HG03097 (cell line): ENCODE results near the gene FZD2.
"Not testable (repeated sequence)": the region's sequence is repeated elsewhere in the genome, so short reads cannot be mapped to it uniquely, and the experiment has no call there.

ENCODE experiments used
- ATAC-seq: cut with Tn5 transposase; IDR thresholded peaks from one replicate; pipeline ENCODE4 v1.9.1; 2021; ENCODE audit not compliant: unreplicated experiment, low FRiP score

FZD2 gene

DNA sequence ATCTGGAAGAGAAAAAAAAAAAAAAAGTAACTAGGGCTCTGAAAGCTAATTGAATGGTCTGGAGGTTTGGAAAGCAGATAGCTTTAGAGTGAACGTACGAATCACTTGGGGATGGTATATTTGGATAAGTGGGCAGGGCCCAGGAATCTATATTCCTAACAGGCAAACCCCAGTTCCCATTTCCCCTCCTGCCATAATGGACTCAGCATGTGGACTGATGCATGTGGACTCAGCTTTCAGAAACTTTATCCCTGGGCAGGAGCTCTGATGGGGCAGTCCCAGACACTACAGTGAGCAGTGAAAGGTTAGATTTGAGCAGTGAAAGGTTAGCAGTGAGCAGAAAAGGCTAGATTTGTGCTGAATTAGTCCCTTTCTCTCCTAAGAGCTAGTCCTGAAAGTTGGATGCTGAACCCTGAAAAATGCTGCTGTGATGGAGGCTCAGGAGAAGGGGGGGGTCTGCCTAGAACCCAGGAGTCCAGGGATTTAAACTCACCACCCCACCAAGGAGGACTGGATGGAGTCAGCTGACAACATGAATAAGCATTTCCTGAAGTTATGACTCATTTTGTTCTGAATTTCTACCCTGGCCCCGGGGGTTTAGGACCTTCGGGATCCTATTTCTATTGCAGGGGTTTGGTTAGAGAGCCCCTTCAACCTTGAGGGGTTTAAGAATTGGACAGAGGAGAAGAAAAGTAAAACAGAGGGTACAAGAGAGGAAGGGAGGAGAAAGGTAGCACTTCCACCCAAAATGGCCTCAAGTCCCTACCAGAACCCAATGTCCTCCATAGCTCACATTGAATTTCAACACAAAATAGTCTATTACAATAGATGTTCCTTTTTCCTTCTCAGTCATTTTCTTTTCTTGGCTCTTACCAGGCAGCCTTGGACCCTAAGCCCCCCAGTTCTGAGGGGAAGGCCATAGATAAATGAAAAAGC, 10.3 kb upstream of the FZD2 start:
- no peak for ATAC-seq

DNA sequence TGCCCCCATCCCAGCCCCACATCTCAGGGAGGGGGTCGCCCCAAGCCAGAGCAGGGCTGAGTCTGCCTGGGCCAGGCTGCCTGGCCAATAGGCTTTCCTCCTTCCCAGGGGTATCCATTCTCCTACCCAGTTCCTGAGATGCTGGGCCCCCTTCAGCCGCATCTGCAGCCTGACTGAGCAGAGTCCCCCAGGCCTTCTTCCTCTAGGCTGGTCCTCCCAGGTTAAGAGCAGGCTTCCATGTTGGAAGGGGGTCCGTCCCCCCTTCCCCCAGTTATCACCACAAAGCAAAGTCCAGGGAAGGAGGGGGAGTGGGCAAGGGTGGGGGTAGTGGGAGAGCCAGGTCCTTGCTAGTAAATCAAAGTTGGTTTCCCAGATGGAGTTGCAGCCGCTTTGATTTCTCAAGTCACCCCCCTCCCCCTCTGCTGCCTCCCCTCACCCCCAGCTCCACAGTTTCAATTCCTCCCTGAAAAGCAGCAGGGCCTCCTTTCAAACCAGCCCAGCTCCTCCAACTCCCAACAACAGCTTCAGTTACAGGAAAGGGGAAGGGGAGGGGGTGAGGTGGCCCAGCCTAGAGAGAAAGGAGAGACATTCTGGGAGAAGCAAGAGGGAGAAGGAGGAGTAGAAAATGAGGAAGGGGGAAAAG, 9.5 kb upstream of the FZD2 start:
- no peak for ATAC-seq

DNA sequence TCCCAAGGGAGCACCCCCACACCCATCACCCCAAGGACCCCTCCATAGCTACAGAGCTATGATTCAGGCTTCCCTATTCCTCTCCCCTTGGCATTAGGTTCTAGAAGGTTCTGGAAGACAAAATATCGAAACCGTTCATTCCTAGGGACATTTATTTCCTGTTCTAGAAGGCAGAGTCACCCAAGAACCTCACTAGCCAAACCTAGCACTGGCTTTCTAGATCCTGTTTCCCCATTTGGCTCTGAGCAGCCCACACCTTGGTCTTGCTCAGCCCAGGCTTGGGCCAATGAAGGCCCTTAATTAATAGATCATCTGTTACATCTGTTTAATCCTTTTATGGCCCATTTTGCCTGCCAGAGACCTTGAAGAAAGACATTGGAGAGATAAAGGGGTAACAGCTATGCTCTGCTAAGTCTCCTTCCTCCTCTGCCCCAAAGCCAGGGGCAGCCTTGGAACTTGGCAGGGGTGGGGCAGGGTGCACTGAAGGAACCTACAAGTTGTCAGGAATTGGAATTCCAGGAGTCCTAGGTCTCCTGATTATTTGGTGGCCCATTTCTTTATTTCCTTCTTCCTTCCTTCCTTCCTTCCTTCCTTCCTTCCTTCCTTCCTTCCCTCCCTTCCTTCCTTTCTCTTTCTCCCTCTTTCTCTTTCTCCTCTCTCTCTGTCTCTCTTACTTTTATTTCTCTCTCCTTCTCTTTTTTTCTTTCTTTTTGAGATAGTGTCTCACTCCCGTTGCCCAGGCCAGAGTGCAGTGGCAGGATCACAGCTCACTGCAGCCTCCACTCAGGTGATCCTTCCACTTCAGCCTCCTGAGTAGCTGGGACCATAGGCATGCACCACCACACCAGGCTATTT, 8.7 kb upstream of the FZD2 start:
- ATAC-seq, result no peak

DNA sequence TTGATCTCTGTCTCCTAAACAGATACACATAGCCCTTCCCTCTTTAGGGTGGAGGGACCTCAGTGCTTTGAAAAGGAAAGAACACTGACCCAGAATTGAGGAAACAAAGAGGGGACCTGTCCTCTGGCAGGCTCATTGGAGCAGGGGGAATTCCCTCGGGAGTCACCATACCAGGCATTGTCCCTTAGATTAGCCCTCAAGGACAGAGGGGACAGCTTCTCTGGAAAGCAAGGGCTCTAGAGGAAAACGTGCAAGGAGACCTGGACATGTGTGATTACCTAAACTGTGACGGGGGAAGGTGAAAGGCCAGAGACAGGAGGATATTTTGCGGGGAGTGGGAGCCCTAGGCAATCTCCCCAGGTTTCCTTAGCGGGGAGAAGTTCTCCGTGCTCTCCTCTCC, 7.6 kb upstream of the FZD2 start:
- ATAC-seq, result no peak

DNA sequence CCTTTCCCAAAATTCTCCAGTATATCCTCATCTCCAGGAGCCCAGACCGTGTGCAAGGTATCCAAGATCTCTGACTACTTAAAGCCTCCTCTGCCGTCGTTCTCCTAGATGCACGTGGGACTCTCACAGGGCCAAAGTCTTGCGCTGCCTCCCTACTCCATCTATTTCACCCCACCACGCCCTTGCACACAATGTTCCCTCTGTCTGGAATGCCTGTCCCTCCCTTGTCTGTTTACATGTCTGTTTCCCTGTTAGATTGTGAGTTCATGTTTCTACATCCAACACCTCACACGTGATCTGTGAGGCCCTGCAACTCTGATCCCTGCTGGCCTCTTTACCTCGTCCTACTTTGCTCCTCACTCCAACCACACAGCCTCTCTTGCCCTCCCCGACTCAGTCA, 4.9 kb upstream of the FZD2 start:
- no peak for ATAC-seq

DNA sequence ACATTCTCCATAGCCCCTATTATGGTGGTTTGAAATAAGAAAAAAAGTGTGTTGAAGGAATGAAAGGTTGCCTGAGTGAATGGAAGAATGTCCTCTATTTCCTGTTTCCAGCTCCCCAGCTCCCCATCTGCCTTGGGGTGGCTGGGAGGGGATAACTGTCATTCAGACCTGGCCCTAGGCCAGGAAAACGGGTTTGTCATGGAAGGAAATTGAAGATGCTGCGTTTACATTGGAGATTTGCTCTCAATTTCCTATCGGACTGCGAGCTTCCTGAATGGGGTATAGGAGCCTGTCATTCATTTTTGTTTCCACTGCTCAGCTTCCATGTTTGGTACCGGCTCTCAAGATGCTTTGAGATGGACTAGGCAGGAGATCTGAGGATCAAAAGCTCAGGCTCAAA, 2.2 kb upstream of the FZD2 start:
- no peak for ATAC-seq

DNA sequence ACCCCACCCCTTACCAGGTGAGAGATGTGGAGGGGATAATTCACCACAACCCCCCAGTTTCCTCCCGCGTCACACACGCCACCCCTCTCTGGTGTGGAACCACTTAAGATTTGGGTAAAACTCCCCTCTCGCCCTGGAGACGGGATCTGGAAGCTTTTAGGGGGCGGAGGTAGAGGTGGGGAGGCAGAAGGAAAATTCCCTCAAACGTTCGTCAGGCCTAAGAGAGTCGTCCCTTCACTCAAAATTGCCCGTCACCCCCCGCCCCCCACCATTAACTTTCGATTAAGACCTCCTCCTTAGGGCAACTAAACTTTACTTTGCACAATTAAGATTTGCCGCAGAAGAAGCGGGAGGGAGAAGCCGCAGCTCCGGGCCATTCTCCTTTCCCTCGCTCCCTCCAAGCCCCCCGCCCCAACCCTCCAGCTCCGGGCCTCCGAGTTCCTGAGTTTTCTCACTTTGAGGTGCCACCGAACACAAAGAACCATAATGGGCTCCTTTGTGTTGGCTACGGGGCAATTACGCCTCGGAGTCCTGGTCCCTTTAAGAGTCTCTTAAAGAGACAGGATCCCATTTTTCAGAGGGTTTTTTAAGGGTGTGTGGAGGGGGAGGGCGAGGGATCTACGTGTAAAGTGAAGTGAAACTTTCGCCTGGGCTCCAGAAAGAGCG, 985 bp upstream of the FZD2 start:
- no peak for ATAC-seq

DNA sequence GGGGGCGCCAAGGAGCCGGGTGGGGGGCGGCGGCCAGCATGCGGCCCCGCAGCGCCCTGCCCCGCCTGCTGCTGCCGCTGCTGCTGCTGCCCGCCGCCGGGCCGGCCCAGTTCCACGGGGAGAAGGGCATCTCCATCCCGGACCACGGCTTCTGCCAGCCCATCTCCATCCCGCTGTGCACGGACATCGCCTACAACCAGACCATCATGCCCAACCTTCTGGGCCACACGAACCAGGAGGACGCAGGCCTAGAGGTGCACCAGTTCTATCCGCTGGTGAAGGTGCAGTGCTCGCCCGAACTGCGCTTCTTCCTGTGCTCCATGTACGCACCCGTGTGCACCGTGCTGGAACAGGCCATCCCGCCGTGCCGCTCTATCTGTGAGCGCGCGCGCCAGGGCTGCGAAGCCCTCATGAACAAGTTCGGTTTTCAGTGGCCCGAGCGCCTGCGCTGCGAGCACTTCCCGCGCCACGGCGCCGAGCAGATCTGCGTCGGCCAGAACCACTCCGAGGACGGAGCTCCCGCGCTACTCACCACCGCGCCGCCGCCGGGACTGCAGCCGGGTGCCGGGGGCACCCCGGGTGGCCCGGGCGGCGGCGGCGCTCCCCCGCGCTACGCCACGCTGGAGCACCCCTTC, 484 bp downstream of the FZD2 start:
- ATAC-seq, result no peak

DNA sequence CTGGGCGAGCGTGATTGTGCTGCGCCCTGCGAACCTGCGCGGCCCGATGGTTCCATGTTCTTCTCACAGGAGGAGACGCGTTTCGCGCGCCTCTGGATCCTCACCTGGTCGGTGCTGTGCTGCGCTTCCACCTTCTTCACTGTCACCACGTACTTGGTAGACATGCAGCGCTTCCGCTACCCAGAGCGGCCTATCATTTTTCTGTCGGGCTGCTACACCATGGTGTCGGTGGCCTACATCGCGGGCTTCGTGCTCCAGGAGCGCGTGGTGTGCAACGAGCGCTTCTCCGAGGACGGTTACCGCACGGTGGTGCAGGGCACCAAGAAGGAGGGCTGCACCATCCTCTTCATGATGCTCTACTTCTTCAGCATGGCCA, 1.0 kb downstream of the FZD2 start:
- ATAC-seq, result no peak

DNA sequence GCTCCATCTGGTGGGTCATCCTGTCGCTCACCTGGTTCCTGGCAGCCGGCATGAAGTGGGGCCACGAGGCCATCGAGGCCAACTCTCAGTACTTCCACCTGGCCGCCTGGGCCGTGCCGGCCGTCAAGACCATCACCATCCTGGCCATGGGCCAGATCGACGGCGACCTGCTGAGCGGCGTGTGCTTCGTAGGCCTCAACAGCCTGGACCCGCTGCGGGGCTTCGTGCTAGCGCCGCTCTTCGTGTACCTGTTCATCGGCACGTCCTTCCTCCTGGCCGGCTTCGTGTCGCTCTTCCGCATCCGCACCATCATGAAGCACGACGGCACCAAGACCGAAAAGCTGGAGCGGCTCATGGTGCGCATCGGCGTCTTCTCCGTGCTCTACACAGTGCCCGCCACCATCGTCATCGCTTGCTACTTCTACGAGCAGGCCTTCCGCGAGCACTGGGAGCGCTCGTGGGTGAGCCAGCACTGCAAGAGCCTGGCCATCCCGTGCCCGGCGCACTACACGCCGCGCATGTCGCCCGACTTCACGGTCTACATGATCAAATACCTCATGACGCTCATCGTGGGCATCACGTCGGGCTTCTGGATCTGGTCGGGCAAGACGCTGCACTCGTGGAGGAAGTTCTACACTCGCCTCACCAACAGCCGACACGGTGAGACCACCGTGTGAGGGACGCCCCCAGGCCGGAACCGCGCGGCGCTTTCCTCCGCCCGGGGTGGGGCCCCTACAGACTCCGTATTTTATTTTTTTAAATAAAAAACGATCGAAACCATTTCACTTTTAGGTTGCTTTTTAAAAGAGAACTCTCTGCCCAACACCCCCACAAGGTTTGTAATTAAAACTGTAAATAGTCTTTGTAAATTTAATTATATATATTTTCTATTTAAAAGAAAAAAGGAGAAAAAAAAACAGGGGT, 1.7 kb downstream of the FZD2 start:
- ATAC-seq, result no peak

DNA sequence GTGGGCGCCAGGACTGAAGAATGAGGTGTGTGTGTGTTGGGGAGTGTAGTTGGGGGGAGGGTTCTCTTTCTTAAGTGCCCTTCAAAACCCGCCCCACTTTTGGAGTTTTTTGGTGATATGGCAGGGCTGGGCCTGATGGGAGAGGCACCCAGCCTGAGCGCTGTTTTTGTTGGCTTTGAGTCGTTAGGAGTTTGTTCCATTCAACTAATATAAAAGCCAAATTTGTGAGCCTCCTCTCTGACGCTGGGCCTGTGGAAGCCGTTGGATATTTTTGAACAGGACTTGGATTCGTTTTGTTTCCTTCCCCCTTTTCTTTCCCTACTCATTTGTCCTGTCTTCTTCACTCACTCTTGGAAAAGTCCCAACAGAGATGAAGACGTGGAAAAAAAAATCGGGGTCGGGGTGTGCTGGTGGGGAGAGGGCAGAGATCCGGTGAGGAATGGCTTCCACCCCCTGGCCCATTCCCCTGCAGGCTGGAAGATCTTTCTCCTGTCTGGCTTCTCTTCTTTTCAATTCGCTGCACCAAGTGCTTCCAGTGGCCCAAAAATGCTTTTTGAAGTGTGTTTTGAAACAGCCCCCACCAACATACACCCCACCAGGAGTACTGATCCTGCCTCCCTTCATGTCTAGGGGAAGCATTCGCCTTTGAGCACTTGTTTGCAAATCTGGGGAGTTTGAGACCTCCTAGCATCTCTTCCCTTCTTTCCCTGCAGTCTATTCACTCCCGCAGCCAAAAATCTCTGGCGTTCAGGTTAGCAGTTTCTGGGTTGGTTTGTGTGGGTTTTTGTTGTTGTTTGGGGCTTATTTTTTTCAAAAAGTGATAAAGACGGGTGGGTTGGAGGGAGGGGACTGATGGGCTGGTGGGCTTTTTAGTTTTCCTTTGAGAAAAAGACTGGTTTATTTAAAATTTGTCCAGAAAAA, 2.6 kb downstream of the FZD2 start:
- no peak for ATAC-seq

DNA sequence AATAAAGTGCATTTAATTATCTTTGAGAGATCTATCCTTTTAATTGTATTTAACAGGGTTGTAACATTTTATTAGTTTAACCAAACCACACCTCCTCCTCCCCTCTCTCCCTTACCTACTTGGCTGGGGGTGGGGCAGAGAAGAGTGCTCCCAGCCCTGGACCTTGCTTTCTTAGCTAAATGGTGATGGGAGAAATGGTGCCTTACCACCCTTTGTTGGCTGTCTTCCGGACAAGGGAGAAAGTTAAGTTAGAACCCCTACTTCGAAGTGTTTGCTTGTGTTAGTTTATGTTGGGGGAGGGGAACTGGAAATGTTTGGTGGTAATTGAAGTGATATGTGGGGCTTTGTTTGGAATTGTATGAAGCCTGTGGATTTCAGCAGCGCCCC, 3.9 kb downstream of the FZD2 start:
- ATAC-seq, result no peak

DNA sequence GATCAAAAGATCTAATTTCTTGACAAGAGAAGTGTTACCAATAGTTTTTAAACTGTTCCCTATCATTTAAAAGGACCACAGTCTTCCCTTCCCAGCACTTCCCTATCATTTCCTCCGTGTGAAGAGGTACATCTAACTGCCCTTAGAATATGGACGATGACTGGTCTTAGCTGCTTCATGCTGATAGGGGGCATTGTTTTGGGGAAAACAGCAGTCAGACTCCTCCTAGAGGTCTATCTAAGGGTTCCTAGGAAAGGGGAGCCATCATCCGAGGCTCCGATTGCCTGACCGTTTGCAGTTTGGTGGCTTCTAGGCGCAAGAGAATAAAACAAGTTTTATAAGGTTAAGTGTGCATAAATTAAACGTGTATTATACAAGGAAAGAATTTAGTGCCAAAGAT, 7.1 kb downstream of the FZD2 start:
- ATAC-seq, result no peak

DNA sequence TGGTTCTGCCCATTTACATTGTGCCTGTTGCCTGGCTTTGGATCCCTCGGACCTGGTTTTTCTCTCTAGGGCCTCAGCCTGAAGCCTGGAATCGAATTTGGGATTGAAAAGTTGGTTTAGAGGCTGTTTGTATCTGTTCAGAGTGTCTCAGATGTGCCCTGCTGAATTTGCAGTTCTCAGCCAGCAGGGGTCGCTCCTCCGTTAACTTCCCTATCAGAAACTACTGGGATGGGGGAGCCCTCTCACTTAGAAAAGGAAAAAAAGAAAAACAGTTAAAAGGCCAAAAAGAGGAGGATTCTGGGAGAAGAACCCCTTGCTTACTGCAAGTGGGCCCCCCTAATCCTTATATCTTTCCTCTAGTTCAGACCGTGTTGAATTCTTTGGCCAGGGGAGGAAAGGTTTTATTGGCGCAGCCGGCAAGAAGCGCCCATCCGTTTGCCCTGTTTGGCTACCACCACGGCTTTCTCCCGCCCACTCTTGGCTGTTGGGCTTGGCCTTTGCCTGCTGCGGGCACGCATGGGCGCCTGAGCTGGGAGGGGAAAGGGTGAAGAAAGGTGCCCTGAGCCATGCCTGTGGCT, 8.7 kb downstream of the FZD2 start:
- no peak for ATAC-seq

DNA sequence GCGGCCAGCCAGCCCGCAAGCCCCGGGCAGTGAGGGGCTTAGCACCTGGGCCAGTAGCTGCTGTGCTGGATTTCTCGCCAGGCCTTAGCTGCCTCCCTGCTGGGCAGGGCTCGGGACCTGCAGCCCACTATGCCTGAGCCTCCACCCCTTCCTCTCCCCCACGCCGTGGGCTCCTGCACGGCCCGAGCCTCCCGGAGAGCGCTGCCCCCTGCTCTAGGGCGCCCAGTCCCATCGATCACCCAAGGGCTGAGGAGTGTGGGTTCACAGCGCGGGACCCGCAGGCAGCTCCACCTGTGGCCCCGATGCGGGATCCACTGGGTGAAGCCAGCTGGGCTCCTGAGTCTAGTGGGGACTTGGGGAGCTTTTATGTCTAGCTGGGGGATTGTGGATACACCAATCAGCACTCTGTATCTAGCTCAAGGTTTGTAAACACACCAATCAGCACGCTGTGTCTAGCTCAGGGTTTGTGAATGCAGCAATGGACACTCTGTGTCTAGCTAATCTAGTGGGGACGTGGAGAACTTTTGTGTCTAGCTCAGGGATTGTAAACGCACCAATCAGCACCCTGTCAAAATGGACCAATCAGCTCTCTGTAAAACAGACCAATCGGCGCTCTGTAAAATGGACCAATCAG, 11.1 kb downstream of the FZD2 start:
- ATAC-seq, result not testable (repeated sequence)

DNA sequence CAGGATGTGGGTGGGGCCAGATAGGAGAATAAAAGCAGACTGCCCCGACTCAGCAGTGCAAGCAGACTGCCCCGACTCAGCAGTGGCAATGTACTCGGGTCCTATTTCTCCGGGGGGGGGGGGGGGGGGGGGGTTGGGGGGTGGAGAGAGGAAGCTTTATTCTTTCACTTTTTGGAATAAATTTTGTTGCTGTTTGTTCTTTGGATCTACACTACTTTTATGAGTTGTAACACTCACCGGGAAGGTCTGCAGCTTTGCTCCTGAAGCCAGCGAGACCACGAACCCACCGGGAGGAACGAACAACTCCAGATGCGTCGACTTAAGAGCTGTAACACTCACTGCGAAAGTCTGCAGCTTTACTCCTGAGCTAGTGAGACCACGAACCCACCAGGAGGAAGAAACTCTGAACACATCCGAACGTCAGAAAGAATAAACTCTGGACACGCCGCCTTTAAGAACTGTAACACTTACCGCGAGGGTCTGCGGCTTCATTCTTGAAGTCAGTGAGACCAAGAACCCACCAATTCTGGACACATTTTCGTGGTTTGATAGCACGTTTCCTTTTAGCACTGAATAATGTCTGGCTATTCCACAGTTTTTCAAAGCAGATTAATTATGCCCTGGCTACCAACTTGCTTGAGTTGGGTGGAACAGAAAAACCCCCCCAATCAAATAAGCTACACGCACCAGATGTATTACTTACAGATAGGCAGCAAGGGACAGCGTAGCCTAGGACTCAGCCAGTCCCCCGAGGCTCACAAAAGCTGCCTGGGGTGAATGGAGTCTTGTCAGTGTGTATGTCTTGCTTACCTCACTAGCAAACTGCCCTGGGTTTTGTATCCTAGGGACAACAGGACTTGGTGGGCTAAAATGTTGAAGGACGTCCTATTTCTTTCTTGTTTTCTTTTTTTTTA, 11.9 kb downstream of the FZD2 start:
- ATAC-seq, result no peak
